ENCODE results near the gene LILRB1.

- TF ChIP-seq, protein P1, sequence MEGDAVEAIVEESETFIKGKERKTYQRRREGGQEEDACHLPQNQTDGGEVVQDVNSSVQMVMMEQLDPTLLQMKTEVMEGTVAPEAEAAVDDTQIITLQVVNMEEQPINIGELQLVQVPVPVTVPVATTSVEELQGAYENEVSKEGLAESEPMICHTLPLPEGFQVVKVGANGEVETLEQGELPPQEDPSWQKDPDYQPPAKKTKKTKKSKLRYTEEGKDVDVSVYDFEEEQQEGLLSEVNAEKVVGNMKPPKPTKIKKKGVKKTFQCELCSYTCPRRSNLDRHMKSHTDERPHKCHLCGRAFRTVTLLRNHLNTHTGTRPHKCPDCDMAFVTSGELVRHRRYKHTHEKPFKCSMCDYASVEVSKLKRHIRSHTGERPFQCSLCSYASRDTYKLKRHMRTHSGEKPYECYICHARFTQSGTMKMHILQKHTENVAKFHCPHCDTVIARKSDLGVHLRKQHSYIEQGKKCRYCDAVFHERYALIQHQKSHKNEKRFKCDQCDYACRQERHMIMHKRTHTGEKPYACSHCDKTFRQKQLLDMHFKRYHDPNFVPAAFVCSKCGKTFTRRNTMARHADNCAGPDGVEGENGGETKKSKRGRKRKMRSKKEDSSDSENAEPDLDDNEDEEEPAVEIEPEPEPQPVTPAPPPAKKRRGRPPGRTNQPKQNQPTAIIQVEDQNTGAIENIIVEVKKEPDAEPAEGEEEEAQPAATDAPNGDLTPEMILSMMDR (IDR thresholded peaks at IDR 0.05): no peak
- TF ChIP-seq POLR2A (IDR thresholded peaks at IDR 0.05): no peak
- no peak for TF ChIP-seq EP300 (IDR thresholded peaks at IDR 0.05)
Observed at GRCh38 chr19:54612428-54612827, 17.9 kb upstream of the LILRB1 start.
